Mammary epithelial cell (primary cell): Measurements from ENCODE around the gene MYO1D.

Source experiments
- CTCF ChIP-seq, 2 donors: IDR thresholded peaks in 1 of 2; conservative IDR thresholded peaks in 1 of 2; 2 replicates each; pipeline ENCODE4 v1.5.1; 2011 to 2012; ENCODE audit warnings: inconsistent platforms in 2 of 2, low read length in 2 of 2, mild to moderate bottlenecking in 2 of 2, control low read depth in 1 of 2, low read depth in 1 of 2; ENCODE audit not compliant: insufficient read depth in 1 of 2; ENCODE audit errors: extremely low read depth in 1 of 2
- EZH2 ChIP-seq: IDR thresholded peaks from 2 replicates; pipeline ENCODE4 v1.6.1; 2012; ENCODE audit warnings: low read length, inconsistent platforms, borderline replicate concordance

GRCh38 chr17:32609085-32609484 lies 267.8 kb downstream of the MYO1D start:
- TF ChIP-seq CTCF (conservative IDR thresholded peaks at IDR 0.05 in 1 of 2, IDR thresholded peaks at IDR 0.05 in 1 of 2; ENCODE audit: extremely low read depth in 1 of 2, insufficient read depth in 1 of 2, low read depth in 1 of 2, low read length in 2 of 2) (peak; percentile 62 to 73), EZH2 (no peak)
